WI38 (cell line): Measurements from ENCODE around the gene CNIH3.

Source experiments
- H3K4me3 ChIP-seq: 2 replicates; pipeline ENCODE4 v1.5.1; 2011; ENCODE audit warnings: low read depth, mild to moderate bottlenecking, control low read depth, low read length
- CTCF ChIP-seq: IDR thresholded peaks from 2 replicates; pipeline ENCODE4 v1.5.1; 2012; ENCODE audit warnings: low read depth, mild to moderate bottlenecking, control low read depth, low read length

Gene CNIH3

GRCh38 chr1:224687465-224687864, 71.3 kb downstream of the CNIH3 start:
- TF ChIP-seq CTCF = no peak
- no peak overlapping the region for H3K4me3 ChIP-seq

- no peak for TF ChIP-seq CTCF
- no peak overlapping the region for H3K4me3 ChIP-seq
Observed at GRCh38 chr1:224689374-224689773, 73.3 kb downstream of the CNIH3 start.

GRCh38 chr1:224690576-224690975, 74.5 kb downstream of the CNIH3 start:
- TF ChIP-seq CTCF = no peak

GRCh38 chr1:224691148-224691925, 75.2 kb downstream of the CNIH3 start:
- H3K4me3 ChIP-seq = no peak overlapping the region
- TF ChIP-seq CTCF = no peak

More at GRCh38 chr1:224690576-224690975, 74.5 kb downstream of the CNIH3 start:
- H3K4me3 ChIP-seq = no peak overlapping the region

GRCh38 chr1:224694969-224695368, 78.9 kb downstream of the CNIH3 start:
- no peak for TF ChIP-seq CTCF
- no peak overlapping the region for H3K4me3 ChIP-seq

GRCh38 chr1:224696021-224696420, 79.9 kb downstream of the CNIH3 start:
- TF ChIP-seq CTCF = no peak
- no peak overlapping the region for H3K4me3 ChIP-seq

- TF ChIP-seq CTCF = no peak
Observed at GRCh38 chr1:224696891-224697765, 81.0 kb downstream of the CNIH3 start.

More at GRCh38 chr1:224696891-224697765, 81.0 kb downstream of the CNIH3 start:
- H3K4me3 ChIP-seq = no peak overlapping the region
